CD14-positive monocyte (primary cell): ENCODE measurements around the gene SGO2. TPM values are rescaled to one million over a fixed set of nuclear protein-coding genes. Genes with fewer than 3 reads are reported as not detected.
A peak's percentile ranks its signal among the peaks of the same experiment; 100 is the strongest.

Experiments used
- DNase-seq, 3 donors: peaks; one replicate each; pipeline ENCODE4 v3.0.0-alpha.2; 2011 to 2022
- H2AFZ ChIP-seq: 2 replicates; pipeline ENCODE4 v1.6.0; 2012; ENCODE audit warnings: mild to moderate bottlenecking, low read depth, low read length, inconsistent platforms; ENCODE audit not compliant: insufficient read depth, poor library complexity, severe bottlenecking
- H3K27ac ChIP-seq, 2 donors: 1 replicate in 1 of 2; 2 replicates in 1 of 2; pipeline ENCODE4 v1.5.1; 2012 to 2013; ENCODE audit warnings: low read length in 2 of 2, control low read depth in 1 of 2, inconsistent platforms in 1 of 2, low read depth in 1 of 2, mild to moderate bottlenecking in 1 of 2
- H3K27me3 ChIP-seq, 2 donors: one replicate each; pipeline versions ENCODE4 v1.6.0 to v1.6.1; 2011 to 2013; ENCODE audit warnings: low read length in 2 of 2; ENCODE audit not compliant: control insufficient read depth in 2 of 2, insufficient read depth in 2 of 2
- H3K36me3 ChIP-seq, 2 donors: replicated peaks in 1 of 2; 1 replicate in 1 of 2; 2 replicates in 1 of 2; pipeline versions ENCODE4 v1.5.1 to v1.6.1; 2012 to 2013; ENCODE audit warnings: low read length in 2 of 2, control low read depth in 1 of 2, inconsistent platforms in 1 of 2, mild to moderate bottlenecking in 1 of 2; ENCODE audit not compliant: insufficient read depth in 2 of 2, control insufficient read depth in 1 of 2
- H3K4me1 ChIP-seq, 2 donors: 1 replicate in 1 of 2; 2 replicates in 1 of 2; pipeline versions ENCODE4 v1.5.1 to v1.6.1; 2012 to 2013; ENCODE audit warnings: low read length in 2 of 2, control low read depth in 1 of 2, inconsistent platforms in 1 of 2, mild to moderate bottlenecking in 1 of 2, moderate library complexity in 1 of 2; ENCODE audit not compliant: insufficient read depth in 2 of 2, control insufficient read depth in 1 of 2
- H3K4me2 ChIP-seq: replicated peaks from 2 replicates; pipeline ENCODE3; 2012; ENCODE audit warnings: low read length, moderate library complexity, mild to moderate bottlenecking; ENCODE audit not compliant: poor library complexity, severe bottlenecking; ENCODE audit errors: extremely low read depth
- H3K4me3 ChIP-seq, 3 experiments: fragments of 200-600 bp in 1 of 3; sonication (generic) in 1 of 3; replicated peaks in 1 of 3; 1 replicate in 2 of 3; 2 replicates in 1 of 3; pipeline ENCODE4 v1.5.1; 2011 to 2013; ENCODE audit warnings: low read length in 3 of 3, mild to moderate bottlenecking in 3 of 3, control low read depth in 2 of 3, low read depth in 2 of 3, inconsistent platforms in 1 of 3, moderate library complexity in 1 of 3
- H3K79me2 ChIP-seq: 2 replicates; pipeline ENCODE4 v1.6.0; 2012; ENCODE audit warnings: mild to moderate bottlenecking, control low read depth, inconsistent platforms, low read length, moderate library complexity; ENCODE audit not compliant: insufficient read depth
- H3K9ac ChIP-seq: 2 replicates; pipeline ENCODE4 v1.6.0; 2017; ENCODE audit warnings: low read length, mild to moderate bottlenecking; ENCODE audit not compliant: insufficient read depth, poor library complexity, severe bottlenecking
- H3K9me3 ChIP-seq, 2 donors: replicated peaks in 1 of 2; 1 replicate in 1 of 2; 2 replicates in 1 of 2; pipeline versions ENCODE4 v1.5.1 to v1.6.1; 2012 to 2013; ENCODE audit warnings: low read length in 2 of 2, control low read depth in 1 of 2; ENCODE audit not compliant: control insufficient read depth in 1 of 2, insufficient read depth in 1 of 2
- H4K20me1 ChIP-seq: 2 replicates; pipeline ENCODE4 v1.6.0; 2012; ENCODE audit warnings: mild to moderate bottlenecking, low read length, control low read depth, moderate library complexity; ENCODE audit not compliant: insufficient read depth
- H3K27ac Mint-ChIP-seq, 7 donors: one replicate each; pipeline ENCODE4 v1.8.0; 2020; ENCODE audit warnings: mild to moderate bottlenecking in 7 of 7, mixed read lengths in 7 of 7, moderate library complexity in 6 of 7, inconsistent platforms in 2 of 7
- H3K27me3 Mint-ChIP-seq, 3 donors: one replicate each; pipeline ENCODE4 v1.8.0; 2021 to 2022; ENCODE audit warnings: low read depth in 3 of 3, mild to moderate bottlenecking in 3 of 3, mixed read lengths in 3 of 3, moderate library complexity in 3 of 3, inconsistent platforms in 1 of 3
- H3K36me3 Mint-ChIP-seq, 2 donors: one replicate each; pipeline ENCODE4 v1.8.0; 2020; ENCODE audit warnings: mixed read lengths in 2 of 2, inconsistent platforms in 1 of 2, mild to moderate bottlenecking in 1 of 2
- H3K4me1 Mint-ChIP-seq: one replicate; pipeline ENCODE4 v1.8.0; 2020; ENCODE audit warnings: mild to moderate bottlenecking, mixed read lengths
- H3K4me3 Mint-ChIP-seq, 2 donors: one replicate each; pipeline ENCODE4 v1.8.0; 2020; ENCODE audit warnings: mild to moderate bottlenecking in 2 of 2, mixed read lengths in 2 of 2, moderate library complexity in 1 of 2
- H3K9me3 Mint-ChIP-seq, 7 donors: one replicate each; pipeline ENCODE4 v1.8.0; 2020 to 2022; ENCODE audit warnings: mixed read lengths in 7 of 7, mild to moderate bottlenecking in 6 of 7, moderate library complexity in 6 of 7, inconsistent platforms in 2 of 7
- CTCF ChIP-seq: fragments of 200-600 bp; IDR thresholded peaks from one replicate; pipeline ENCODE4 v1.8.0; 2022; ENCODE audit warnings: antibody characterized with exemption, mild to moderate bottlenecking
- WGBS: methylation state at CpG from one replicate; pipeline ENCODE4 v1.1.5; 2013; ENCODE audit warnings: missing lambda C conversion rate; ENCODE audit not compliant: insufficient coverage; 5-methylcytosine and 5-hydroxymethylcytosine counted together
- intact Hi-C, 2 donors: fragments of 100-400 bp; cut with micrococcal nuclease; formaldehyde crosslinking; loops; one replicate each; pipeline versions ENCODE4 v1.15.0 to v1.15.1; 2023
- polyA plus RNA-seq, 3 donors: library from polyadenylated mRNA; depleted of rRNA in 1 of 3; unstranded in 2 of 3; stranded (reverse) in 1 of 3; fragments of 300-500 nt in 2 of 3; fragments of >200 nt in 1 of 3; fragmentation: Illumina TruSeq in 2 of 3; gene quantifications; 1 replicate in 2 of 3; 2 replicates in 1 of 3; pipeline ENCODE4 v1.2.3, GENCODE V29; 2012 to 2021

Gene SGO2
- polyA plus RNA-seq, 3 donors = 0.49 to 1.5 (median 1.4) TPM

DNA sequence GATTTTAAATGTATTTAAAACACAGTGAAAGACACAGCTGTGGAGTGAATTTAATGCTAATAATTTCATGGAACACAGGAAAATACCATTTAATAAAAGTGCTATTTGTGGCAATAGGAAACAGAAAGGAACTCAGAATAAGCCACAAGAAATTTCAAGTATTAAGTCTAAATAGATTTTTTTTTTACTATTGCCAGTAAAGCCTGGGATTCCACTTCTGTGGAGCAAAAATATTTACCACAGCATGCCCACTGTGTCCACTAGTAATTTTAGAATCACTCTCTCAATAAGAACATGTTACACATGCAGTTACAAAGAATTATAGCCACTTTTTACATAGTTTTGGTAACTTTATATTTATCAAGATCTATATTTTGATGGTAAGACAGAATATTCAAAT lies 33.4 kb upstream of the SGO2 start:
- Mint-ChIP-seq H3K4me3 (no peak overlapping the region), H3K36me3 (peaks cover 82 to 83% of the 10 kb centered on the region in 2 donors), H3K27ac (no peak overlapping the region), H3K27me3 (peaks cover 0 to 2% (median 1%) of the 10 kb centered on the region in 3 donors), H3K9me3 (no peaks in the 10 kb centered on the region), H3K4me1 (peaks cover 2% of the 10 kb centered on the region)
- Histone ChIP-seq H4K20me1 (no peaks in the 10 kb centered on the region), H3K27me3 (no peaks in the 10 kb centered on the region), H3K9ac (no peak overlapping the region), H3K4me1 (no peaks in the 10 kb centered on the region), H3K36me3 (peaks cover 61 to 92% of the 10 kb centered on the region in 2 donors), H3K4me2 (no peak overlapping the region), H2AFZ (no peak overlapping the region), H3K4me3 (no peak overlapping the region), H3K9me3 (no peaks in the 10 kb centered on the region), H3K79me2 (no peaks in the 10 kb centered on the region), H3K27ac (no peak overlapping the region)
- no peak for DNase-seq
- intact Hi-C loops = no loop called here
- TF ChIP-seq CTCF = no peak

GRCh38 chr2:200494048-200494447 lies 32.0 kb upstream of the SGO2 start:
- no peaks in the 10 kb centered on the region for H4K20me1 ChIP-seq
- Mint-ChIP-seq H3K36me3 (peaks cover 82 to 95% of the 10 kb centered on the region in 2 donors), H3K27ac (peak overlapping the region in 1 of 7 donors; percentile 79), H3K4me3 (no peak overlapping the region), H3K27me3 (peaks cover 0 to 2% (median 1%) of the 10 kb centered on the region in 3 donors), H3K4me1 (peaks cover 2% of the 10 kb centered on the region), H3K9me3 (no peaks in the 10 kb centered on the region)
- no peak overlapping the region for H3K4me3 ChIP-seq
- no peaks in the 10 kb centered on the region for H3K9me3 ChIP-seq
- WGBS = 60% methylated on average over 1 of the region's 2 CpGs
- H3K79me2 ChIP-seq = no peaks in the 10 kb centered on the region
- TF ChIP-seq CTCF = no peak
- no peak overlapping the region for H3K9ac ChIP-seq
- intact Hi-C loops = no loop called here
- no peak overlapping the region for H2AFZ ChIP-seq
- H3K27ac ChIP-seq = no peak overlapping the region
- no peak for DNase-seq
- no peaks in the 10 kb centered on the region for H3K27me3 ChIP-seq
- H3K4me2 ChIP-seq = no peak overlapping the region
- no peaks in the 10 kb centered on the region for H3K4me1 ChIP-seq
- H3K36me3 ChIP-seq = peaks cover 73 to 95% of the 10 kb centered on the region in 2 donors
